Neural progenitor cell (in vitro differentiated cells): ENCODE measurements around the gene NHLH1. TPM values are rescaled to one million over a fixed set of nuclear protein-coding genes. Genes with fewer than 3 reads are reported as not detected.

Experiments used
- DNase-seq: peaks from one replicate; pipeline ENCODE4 v3.0.0-alpha.2; 2016; ENCODE audit warnings: low spot score
- H2AFZ ChIP-seq: fragments of 200-600 bp; sonication (generic); replicated peaks from 2 replicates; pipeline ENCODE4 v1.6.1; 2016; ENCODE audit warnings: antibody characterized with exemption
- H3F3A ChIP-seq: fragments of 200-600 bp; sonication (generic); 2 replicates; pipeline ENCODE4 v1.6.1; 2016; ENCODE audit warnings: antibody characterized with exemption, low read depth
- H3K27ac ChIP-seq: fragments of 200-600 bp; sonication (generic); 2 replicates; pipeline ENCODE4 v1.5.1; 2016; ENCODE audit warnings: mild to moderate bottlenecking
- H3K27me3 ChIP-seq: fragments of 200-600 bp; sonication (generic); 2 replicates; pipeline ENCODE4 v1.6.1; 2016; ENCODE audit warnings: mild to moderate bottlenecking, moderate library complexity
- H3K36me3 ChIP-seq: fragments of 200-600 bp; sonication (generic); 2 replicates; pipeline ENCODE4 v1.5.1; 2016
- H3K4me1 ChIP-seq: fragments of 200-600 bp; sonication (generic); 2 replicates; pipeline ENCODE4 v1.6.1; 2016; ENCODE audit warnings: mixed run types
- H3K4me2 ChIP-seq: fragments of 200-600 bp; sonication (generic); 2 replicates; pipeline ENCODE4 v1.6.1; 2016
- H3K4me3 ChIP-seq: fragments of 200-600 bp; sonication (generic); 2 replicates; pipeline ENCODE4 v1.5.1; 2016
- H3K79me2 ChIP-seq: fragments of 200-600 bp; sonication (generic); 2 replicates; pipeline ENCODE4 v1.6.1; 2016; ENCODE audit warnings: low read depth
- H3K9ac ChIP-seq: fragments of 200-600 bp; sonication (generic); 2 replicates; pipeline ENCODE4 v1.6.1; 2016
- H3K9me3 ChIP-seq: fragments of 200-600 bp; sonication (generic); 2 replicates; pipeline ENCODE4 v1.5.1; 2016; ENCODE audit warnings: low read depth
- H4K20me1 ChIP-seq: fragments of 200-600 bp; sonication (generic); 2 replicates; pipeline ENCODE4 v1.6.1; 2016; ENCODE audit warnings: low read depth
- H3K27ac Mint-ChIP-seq: 3 replicates; pipeline ENCODE4 v1.8.0; 2021; ENCODE audit warnings: mixed read lengths
- H3K27me3 Mint-ChIP-seq: 2 replicates; pipeline ENCODE4 v1.8.0; 2022; ENCODE audit warnings: low read depth, mild to moderate bottlenecking, inconsistent platforms, moderate library complexity, mixed read lengths; ENCODE audit not compliant: insufficient read depth
- H3K36me3 Mint-ChIP-seq: 3 replicates; pipeline ENCODE4 v1.8.0; 2021; ENCODE audit warnings: mixed read lengths
- H3K4me1 Mint-ChIP-seq: 3 replicates; pipeline ENCODE4 v1.8.0; 2021; ENCODE audit warnings: mixed read lengths
- H3K4me3 Mint-ChIP-seq: 3 replicates; pipeline ENCODE4 v1.8.0; 2021; ENCODE audit warnings: mild to moderate bottlenecking, moderate library complexity, mixed read lengths
- H3K9me3 Mint-ChIP-seq: 3 replicates; pipeline ENCODE4 v1.8.0; 2020; ENCODE audit warnings: mixed read lengths
- CTCF ChIP-seq: fragments of 200-600 bp; sonication (generic); IDR thresholded peaks from 2 replicates; pipeline ENCODE4 v1.5.1; 2017; ENCODE audit warnings: antibody characterized with exemption, mild to moderate bottlenecking
- EZH2 ChIP-seq: fragments of 200-600 bp; sonication (generic); IDR thresholded peaks from 2 replicates; pipeline ENCODE4 v1.6.1; 2017; ENCODE audit warnings: antibody characterized with exemption, mild to moderate bottlenecking, moderate library complexity
- EZH2phosphoT487 ChIP-seq: fragments of 200-600 bp; sonication (generic); IDR thresholded peaks from 2 replicates; pipeline ENCODE4 v1.6.1; 2017; ENCODE audit warnings: antibody characterized with exemption
- total RNA-seq: library from RNA; depleted of rRNA; stranded (reverse); fragments of >200 nt; gene quantifications from 2 replicates; pipeline ENCODE4 v1.2.3, GENCODE V29; 2015; ENCODE audit warnings: low replicate concordance

NHLH1 gene
- total RNA-seq, 1 donor from 2014 or later: 0.07 TPM

GRCh38 chr1:160340146-160340545, 26.7 kb upstream of the NHLH1 start:
- Histone ChIP-seq H3K27ac (no peak overlapping the region), H3K27me3 (no peaks in the 10 kb centered on the region), H3K36me3 (no peaks in the 10 kb centered on the region), H2AFZ (no peak overlapping the region), H3K4me2 (no peak overlapping the region), H4K20me1 (peaks cover 23% of the 10 kb centered on the region), H3K4me1 (peaks cover 16% of the 10 kb centered on the region), H3K9me3 (no peaks in the 10 kb centered on the region), H3K79me2 (peaks cover 75% of the 10 kb centered on the region), H3K9ac (no peak overlapping the region), H3K4me3 (no peak overlapping the region), H3F3A (no peaks in the 10 kb centered on the region)
- Mint-ChIP-seq H3K4me3 (no peak overlapping the region), H3K4me1 (peaks cover 30% of the 10 kb centered on the region), H3K9me3 (no peaks in the 10 kb centered on the region), H3K27me3 (peaks cover 2% of the 10 kb centered on the region), H3K27ac (no peak overlapping the region), H3K36me3 (peaks cover 18% of the 10 kb centered on the region)
- no peak for DNase-seq
- TF ChIP-seq CTCF (no peak), EZH2 (no peak)

GRCh38 chr1:160340866-160341265, 26.0 kb upstream of the NHLH1 start:
- Histone ChIP-seq H3K27ac (no peak overlapping the region), H3K9ac (peak overlapping the region; percentile 28), H3K9me3 (no peaks in the 10 kb centered on the region), H2AFZ (no peak overlapping the region), H3K4me1 (peaks cover 16% of the 10 kb centered on the region), H3K79me2 (peaks cover 79% of the 10 kb centered on the region), H3K4me2 (peak overlapping the region; percentile 89), H3K36me3 (no peaks in the 10 kb centered on the region), H3K4me3 (peak overlapping the region; percentile 63), H3K27me3 (no peaks in the 10 kb centered on the region), H3F3A (no peaks in the 10 kb centered on the region), H4K20me1 (peaks cover 23% of the 10 kb centered on the region)
- DNase-seq: no peak
- H3K4me3 Mint-ChIP-seq: no peak overlapping the region
- H3K4me1 Mint-ChIP-seq: peaks cover 30% of the 10 kb centered on the region
- TF ChIP-seq EZH2phosphoT487 (no peak), CTCF (no peak), EZH2 (no peak)
- H3K36me3 Mint-ChIP-seq: peaks cover 18% of the 10 kb centered on the region
- H3K27ac Mint-ChIP-seq: no peak overlapping the region
- H3K27me3 Mint-ChIP-seq: peaks cover 2% of the 10 kb centered on the region
- H3K9me3 Mint-ChIP-seq: no peaks in the 10 kb centered on the region

- no peaks in the 10 kb centered on the region for H3K9me3 ChIP-seq
- peak; percentile 8 for DNase-seq
- H3F3A ChIP-seq: no peaks in the 10 kb centered on the region
- no peaks in the 10 kb centered on the region for H3K27me3 ChIP-seq
- peaks cover 16% of the 10 kb centered on the region for H4K20me1 ChIP-seq
- H3K36me3 ChIP-seq: no peaks in the 10 kb centered on the region
- H3K4me2 ChIP-seq: peak overlapping the region; percentile 89
- Mint-ChIP-seq H3K4me3 (peak overlapping the region; percentile 99), H3K4me1 (peaks cover 30% of the 10 kb centered on the region), H3K27ac (peak overlapping the region; percentile 95), H3K27me3 (peaks cover 2% of the 10 kb centered on the region), H3K9me3 (no peaks in the 10 kb centered on the region), H3K36me3 (peaks cover 16% of the 10 kb centered on the region)
- TF ChIP-seq CTCF (no peak), EZH2 (no peak), EZH2phosphoT487 (no peak)
- peak overlapping the region; percentile 63 for H3K4me3 ChIP-seq
- H3K4me1 ChIP-seq: peaks cover 16% of the 10 kb centered on the region
- H3K27ac ChIP-seq: no peak overlapping the region
- peak overlapping the region; percentile 96 for H3K9ac ChIP-seq
- peaks cover 78% of the 10 kb centered on the region for H3K79me2 ChIP-seq
- H2AFZ ChIP-seq: peak overlapping the region; percentile 94
Measured at GRCh38 chr1:160342526-160342925, 24.3 kb upstream of the NHLH1 start.
